Central memory CD8-positive, alpha-beta T cell (primary cell): ENCODE results near the gene TMEM117.

Experiments used
- ATAC-seq: fragments of 150-1000 bp; cut with Tn5 transposase; replicated peaks from 2 replicates; pipeline ENCODE4 v1.10.0; 2022; ENCODE audit warnings: mild to moderate bottlenecking, moderate FRiP score, moderate number of reproducible peaks; ENCODE audit not compliant: poor library complexity, severe bottlenecking; ENCODE audit errors: extremely low read depth
- DNase-seq, 2 donors: peaks; one replicate each; pipeline ENCODE4 v3.0.0; 2021; ENCODE audit warnings: low spot score in 2 of 2
- H3K27ac Mint-ChIP-seq: one replicate; pipeline ENCODE4 v1.8.0; 2022; ENCODE audit warnings: low read depth, mild to moderate bottlenecking, moderate library complexity, mixed read lengths
- H3K27me3 Mint-ChIP-seq: one replicate; pipeline ENCODE4 v1.8.0; 2022; ENCODE audit warnings: mixed read lengths
- H3K36me3 Mint-ChIP-seq: one replicate; pipeline ENCODE4 v1.8.0; 2022; ENCODE audit warnings: mild to moderate bottlenecking, moderate library complexity, mixed read lengths; ENCODE audit not compliant: insufficient read depth
- H3K4me1 Mint-ChIP-seq: one replicate; pipeline ENCODE4 v1.8.0; 2022; ENCODE audit warnings: mixed read lengths
- H3K4me3 Mint-ChIP-seq: one replicate; pipeline ENCODE4 v1.8.0; 2022; ENCODE audit warnings: mild to moderate bottlenecking, moderate library complexity, mixed read lengths
- H3K9me3 Mint-ChIP-seq: one replicate; pipeline ENCODE4 v1.8.0; 2022; ENCODE audit warnings: mixed read lengths

TMEM117 gene

DNA sequence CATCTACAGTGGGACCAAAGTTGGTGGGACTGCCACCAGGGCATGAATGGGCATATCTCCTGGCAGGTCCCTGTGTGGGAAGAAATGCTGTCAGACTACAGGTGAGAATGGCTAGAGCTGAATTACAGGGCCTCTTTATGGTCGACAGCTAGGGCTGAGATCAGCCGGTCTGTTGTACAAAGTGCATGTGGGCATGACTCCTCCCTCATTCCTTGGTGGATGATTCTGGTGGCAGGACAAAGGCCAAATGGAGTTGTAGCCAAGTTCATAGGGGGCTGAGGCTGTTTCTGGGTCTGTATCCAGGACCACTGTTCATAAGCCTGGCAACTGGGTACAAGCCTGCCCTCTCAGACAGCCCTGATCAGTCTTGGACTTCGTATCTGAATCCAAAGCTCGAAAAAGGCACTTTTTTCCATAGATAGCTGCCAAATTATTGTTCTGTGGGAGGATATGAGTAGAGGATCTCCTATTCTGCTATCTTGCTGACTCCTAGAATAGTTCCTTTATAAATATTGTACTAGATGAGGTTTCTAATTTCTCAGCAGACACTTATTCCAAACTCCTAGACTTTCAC is 460.8 kb downstream of the TMEM117 start:
- H3K9me3 Mint-ChIP-seq = peaks cover 8% of the 10 kb centered on the region
- H3K27ac Mint-ChIP-seq = no peak overlapping the region
- H3K4me1 Mint-ChIP-seq = no peaks in the 10 kb centered on the region
- ATAC-seq (no peak), DNase-seq (no peak)
- H3K27me3 Mint-ChIP-seq = no peaks in the 10 kb centered on the region
- no peaks in the 10 kb centered on the region for H3K36me3 Mint-ChIP-seq
- no peak overlapping the region for H3K4me3 Mint-ChIP-seq

DNA sequence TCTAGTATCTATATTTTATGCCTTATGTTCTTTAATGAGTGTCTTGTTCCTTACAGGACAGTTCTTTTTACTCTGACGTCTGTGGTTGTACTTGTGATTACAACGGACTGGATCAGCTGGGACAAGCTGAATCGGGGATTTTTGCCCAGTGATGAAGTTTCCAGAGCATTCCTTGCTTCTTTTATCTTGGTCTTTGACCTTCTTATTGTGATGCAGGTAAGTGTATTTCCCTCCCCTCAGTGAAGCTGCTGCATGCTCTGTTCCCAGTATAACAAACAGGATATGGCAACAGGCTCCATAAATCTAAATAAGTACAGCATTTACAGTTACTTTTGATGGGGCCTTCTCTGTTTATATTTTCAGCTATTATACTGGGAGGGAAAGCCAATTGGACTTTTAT is 463.6 kb downstream of the TMEM117 start:
- DNase-seq (no peak), ATAC-seq (no peak)
- H3K36me3 Mint-ChIP-seq = peaks cover 1% of the 10 kb centered on the region
- no peak overlapping the region for H3K27ac Mint-ChIP-seq
- no peaks in the 10 kb centered on the region for H3K4me1 Mint-ChIP-seq
- H3K9me3 Mint-ChIP-seq = peaks cover 8% of the 10 kb centered on the region
- no peaks in the 10 kb centered on the region for H3K27me3 Mint-ChIP-seq
- H3K4me3 Mint-ChIP-seq = no peak overlapping the region

DNA sequence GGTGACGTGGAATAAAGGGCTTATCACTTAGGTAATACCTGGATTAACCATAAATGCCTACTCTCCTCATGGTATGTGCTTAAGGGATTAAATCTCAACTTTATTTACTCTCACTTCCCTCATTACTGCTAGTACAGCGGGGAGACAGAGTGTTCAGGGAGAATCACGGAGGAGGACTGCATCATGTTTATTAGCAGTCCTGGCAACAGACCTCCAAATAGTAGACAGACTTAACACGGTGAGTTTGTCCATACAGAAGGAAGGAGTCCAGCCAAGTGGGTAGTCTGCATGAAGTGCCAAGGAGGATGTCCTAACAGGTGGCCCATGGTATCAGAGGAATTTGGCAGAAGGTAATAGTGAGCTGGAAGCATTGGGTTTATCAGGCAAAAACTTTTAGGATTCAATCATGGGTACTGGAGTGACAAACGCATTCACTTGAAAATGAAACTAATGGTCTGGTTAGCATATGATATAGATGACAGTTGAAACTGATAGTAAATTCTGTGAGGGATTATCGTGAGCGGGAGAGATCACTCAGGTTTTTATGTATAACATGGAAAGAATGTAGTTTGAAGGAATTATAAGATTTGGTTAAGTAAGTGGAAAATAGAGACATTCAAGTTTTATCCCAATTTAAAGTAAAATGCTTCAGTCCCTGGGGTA is 471.8 kb downstream of the TMEM117 start:
- Mint-ChIP-seq H3K9me3 (no peaks in the 10 kb centered on the region), H3K36me3 (peaks cover 3% of the 10 kb centered on the region), H3K27ac (no peak overlapping the region), H3K4me1 (no peaks in the 10 kb centered on the region), H3K27me3 (no peaks in the 10 kb centered on the region), H3K4me3 (no peak overlapping the region)
- no peak for ATAC-seq
- no peak for DNase-seq

DNA sequence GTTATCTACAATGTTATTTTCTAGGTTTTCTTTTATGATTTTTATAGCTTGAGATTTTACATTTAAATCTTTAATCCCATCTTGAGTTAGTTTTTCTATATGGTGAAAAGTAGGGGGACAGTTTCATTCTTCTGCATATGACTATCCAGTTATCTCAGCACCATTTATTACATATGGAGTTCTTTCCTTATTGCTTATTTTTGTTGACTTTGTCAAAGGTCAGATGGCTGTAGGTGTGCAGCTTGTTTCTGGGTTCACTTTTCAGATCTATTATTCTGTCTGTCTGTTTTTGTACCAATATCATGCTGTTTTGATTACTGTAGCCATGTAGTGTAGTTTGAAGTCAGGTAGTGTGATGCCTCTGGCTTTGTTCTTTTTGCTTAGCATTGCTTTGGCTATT is 477.3 kb downstream of the TMEM117 start:
- Mint-ChIP-seq H3K36me3 (peaks cover 1% of the 10 kb centered on the region), H3K27ac (no peak overlapping the region), H3K4me3 (no peak overlapping the region), H3K27me3 (no peaks in the 10 kb centered on the region), H3K4me1 (no peaks in the 10 kb centered on the region), H3K9me3 (no peaks in the 10 kb centered on the region)
- no peak for DNase-seq
- ATAC-seq = no peak

DNA sequence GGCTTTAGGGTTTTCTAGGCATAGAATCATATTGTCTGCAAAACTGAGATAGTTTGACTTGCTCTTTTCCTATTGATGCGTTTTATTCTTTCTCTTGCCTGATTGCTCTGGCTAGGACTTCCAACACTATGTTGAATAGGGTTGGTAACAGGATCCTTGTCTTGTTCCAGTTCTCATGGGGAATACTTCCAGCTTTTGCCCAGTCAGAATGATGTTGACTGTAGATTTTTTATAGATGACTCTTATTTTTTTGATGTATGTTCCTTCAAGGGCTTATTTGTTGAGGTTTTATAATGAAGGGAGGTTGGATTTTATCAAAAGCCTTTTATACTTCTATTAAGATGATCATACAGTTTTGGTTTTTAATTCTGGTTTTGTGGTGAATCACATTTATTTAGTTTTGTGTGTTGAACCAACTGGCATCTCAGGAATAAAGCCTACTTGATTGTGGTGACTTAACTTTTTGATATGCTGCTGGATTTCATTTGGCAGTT is 478.2 kb downstream of the TMEM117 start:
- Mint-ChIP-seq H3K27me3 (no peaks in the 10 kb centered on the region), H3K4me3 (no peak overlapping the region), H3K36me3 (peaks cover 1% of the 10 kb centered on the region), H3K9me3 (no peaks in the 10 kb centered on the region), H3K4me1 (no peaks in the 10 kb centered on the region), H3K27ac (no peak overlapping the region)
- ATAC-seq (no peak), DNase-seq (no peak)

DNA sequence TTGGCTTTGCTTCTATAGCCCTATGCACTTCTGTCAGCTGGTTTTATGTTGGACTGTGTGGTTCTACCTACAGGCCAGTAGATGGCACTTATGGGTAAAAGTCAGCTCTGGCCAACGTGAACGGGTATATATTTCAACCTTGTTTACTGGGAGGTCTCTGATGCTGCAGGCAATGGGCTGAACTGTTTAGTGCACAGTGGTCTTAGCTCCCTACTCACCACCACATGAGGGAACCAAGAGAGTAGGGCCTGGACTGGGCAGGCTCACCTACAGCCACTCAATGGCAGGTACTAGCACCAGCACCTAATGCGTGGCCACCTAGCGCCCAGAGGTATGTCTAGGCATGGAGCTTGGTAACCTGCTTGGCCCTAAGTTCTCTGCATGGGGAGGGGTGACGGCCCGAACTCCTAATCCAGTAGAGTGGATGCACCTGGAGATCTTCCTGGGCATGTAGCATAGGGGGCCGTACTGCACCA is 481.8 kb downstream of the TMEM117 start:
- DNase-seq (no peak), ATAC-seq (no peak)
- H3K27me3 Mint-ChIP-seq = no peaks in the 10 kb centered on the region
- H3K36me3 Mint-ChIP-seq = no peaks in the 10 kb centered on the region
- no peak overlapping the region for H3K4me3 Mint-ChIP-seq
- H3K9me3 Mint-ChIP-seq = no peaks in the 10 kb centered on the region
- H3K4me1 Mint-ChIP-seq = no peaks in the 10 kb centered on the region
- H3K27ac Mint-ChIP-seq = no peak overlapping the region

DNA sequence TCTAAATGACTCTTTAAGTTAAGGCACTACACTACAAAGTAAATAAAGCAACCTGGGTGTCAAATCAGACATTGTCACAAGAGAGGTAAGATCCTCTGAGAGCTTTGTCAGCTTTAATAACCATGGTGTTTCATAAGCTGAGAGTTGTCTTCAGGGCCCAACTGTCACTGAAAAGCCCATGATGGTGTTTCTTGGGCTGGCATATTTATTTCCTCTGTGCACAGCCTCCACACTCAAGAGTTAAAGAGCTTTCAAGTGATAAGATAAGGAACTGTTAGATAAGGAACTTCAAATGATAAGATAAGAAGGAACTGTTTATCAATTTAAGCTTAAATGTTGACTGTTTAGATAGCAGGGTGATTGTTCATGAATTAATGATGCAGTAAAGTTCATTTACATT is 495.4 kb downstream of the TMEM117 start:
- Mint-ChIP-seq H3K4me1 (no peaks in the 10 kb centered on the region), H3K4me3 (no peak overlapping the region), H3K27ac (no peak overlapping the region), H3K9me3 (peaks cover 5% of the 10 kb centered on the region), H3K27me3 (no peaks in the 10 kb centered on the region), H3K36me3 (no peaks in the 10 kb centered on the region)
- DNase-seq (no peak), ATAC-seq (no peak)

DNA sequence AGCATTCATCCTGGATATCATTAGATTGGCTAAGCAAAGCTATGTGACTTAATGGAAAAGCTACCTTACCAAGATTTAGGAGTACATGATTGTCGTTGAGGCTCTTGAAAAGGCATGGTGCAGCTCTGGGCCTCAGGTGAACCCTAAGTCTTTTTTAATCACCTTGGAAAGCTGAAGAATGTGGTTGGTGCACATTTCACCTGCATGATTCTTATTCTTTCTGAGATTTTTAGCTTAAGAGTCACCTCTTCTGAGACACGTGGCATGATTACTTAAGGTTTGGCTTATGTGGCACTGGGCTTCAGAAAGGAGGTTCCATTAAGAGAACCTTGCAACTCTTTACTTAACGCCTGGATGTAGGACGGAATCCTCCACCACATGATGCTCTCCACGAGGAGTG is 498.5 kb downstream of the TMEM117 start:
- DNase-seq (no peak), ATAC-seq (no peak)
- Mint-ChIP-seq H3K9me3 (peaks cover 5% of the 10 kb centered on the region), H3K36me3 (no peaks in the 10 kb centered on the region), H3K27ac (no peak overlapping the region), H3K4me1 (no peaks in the 10 kb centered on the region), H3K4me3 (no peak overlapping the region), H3K27me3 (no peaks in the 10 kb centered on the region)

DNA sequence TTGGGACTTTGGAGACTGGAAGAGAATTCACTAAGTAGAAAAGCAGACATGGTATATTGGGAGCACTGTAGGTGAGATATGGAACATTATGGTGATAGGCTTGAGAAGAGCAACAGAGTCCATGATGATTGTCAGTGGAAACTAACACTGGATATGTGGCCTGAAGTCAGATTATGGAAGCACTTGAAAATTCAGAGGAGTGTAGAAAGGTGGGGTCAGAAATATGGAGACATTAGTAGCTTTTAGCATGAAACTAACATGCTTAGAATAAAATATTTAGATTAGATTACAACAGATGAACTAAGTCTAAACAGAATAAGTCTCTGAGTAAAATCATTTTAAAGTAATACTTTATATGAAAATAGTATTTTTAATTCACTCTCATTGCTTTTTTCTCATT is 499.1 kb downstream of the TMEM117 start:
- Mint-ChIP-seq H3K4me3 (no peak overlapping the region), H3K36me3 (no peaks in the 10 kb centered on the region), H3K9me3 (peaks cover 5% of the 10 kb centered on the region), H3K27ac (no peak overlapping the region), H3K4me1 (no peaks in the 10 kb centered on the region), H3K27me3 (no peaks in the 10 kb centered on the region)
- ATAC-seq (no peak), DNase-seq (no peak)

DNA sequence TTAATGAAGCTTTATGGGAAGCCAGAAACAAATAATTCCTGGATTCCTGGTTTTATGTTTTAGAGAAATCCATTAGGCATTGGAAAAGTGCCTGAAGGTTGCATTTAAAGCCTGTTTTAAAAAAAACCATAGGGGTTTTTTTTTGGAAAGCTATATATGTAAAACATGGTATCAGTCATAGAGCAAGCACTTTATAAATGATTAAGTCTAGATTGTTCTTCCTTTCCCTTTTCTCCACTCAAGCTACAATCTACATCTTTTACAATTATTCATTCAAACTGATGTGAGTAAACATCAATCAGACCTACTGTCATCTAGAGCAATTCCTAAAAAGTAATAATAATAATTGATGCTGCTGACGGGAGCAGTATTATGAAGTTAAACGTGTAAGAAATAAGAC is 500.7 kb downstream of the TMEM117 start:
- H3K27me3 Mint-ChIP-seq = no peaks in the 10 kb centered on the region
- DNase-seq (no peak), ATAC-seq (no peak)
- H3K9me3 Mint-ChIP-seq = peaks cover 5% of the 10 kb centered on the region
- H3K4me3 Mint-ChIP-seq = no peak overlapping the region
- H3K36me3 Mint-ChIP-seq = no peaks in the 10 kb centered on the region
- H3K27ac Mint-ChIP-seq = no peak overlapping the region
- H3K4me1 Mint-ChIP-seq = no peaks in the 10 kb centered on the region

DNA sequence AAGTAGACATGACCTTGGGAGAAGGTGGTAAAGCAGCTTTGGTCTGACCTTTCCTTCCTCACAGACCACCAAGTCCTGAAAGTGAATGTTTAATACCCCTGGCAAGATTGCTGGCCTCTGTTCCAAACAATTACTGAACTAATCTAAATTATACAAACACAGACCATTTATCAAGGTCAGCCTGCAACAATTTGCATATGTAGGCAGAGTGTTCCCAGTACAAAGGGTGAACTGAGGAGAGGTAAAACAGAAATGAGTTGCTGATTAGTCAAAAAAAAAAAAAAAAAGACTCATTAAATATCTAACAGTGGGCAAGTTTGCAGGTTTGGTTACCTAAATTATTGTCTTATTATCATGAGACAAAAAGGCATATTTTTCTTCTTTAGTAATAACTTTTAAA is 506.5 kb downstream of the TMEM117 start:
- H3K27ac Mint-ChIP-seq = no peak overlapping the region

DNA sequence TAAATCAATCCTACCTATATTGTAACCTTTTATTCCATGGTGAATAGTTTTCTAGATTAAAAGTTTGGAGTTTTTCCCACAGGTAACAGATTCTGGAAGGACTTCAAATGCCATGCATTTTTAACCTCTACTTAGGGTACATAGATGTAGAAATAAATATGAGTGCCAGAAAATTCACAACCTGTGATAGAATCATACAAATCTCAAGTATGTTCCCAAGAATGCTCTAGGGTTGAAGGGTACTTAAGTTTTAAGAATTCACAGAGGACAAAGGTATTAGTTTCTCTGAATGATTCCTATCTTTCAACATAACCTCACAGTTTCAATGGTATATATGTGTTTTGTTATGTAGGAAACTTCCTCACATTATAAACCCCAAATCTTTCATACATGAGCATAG is 511.3 kb downstream of the TMEM117 start:
- H3K4me3 Mint-ChIP-seq = no peak overlapping the region
- no peaks in the 10 kb centered on the region for H3K9me3 Mint-ChIP-seq
- H3K36me3 Mint-ChIP-seq = no peaks in the 10 kb centered on the region
- H3K27me3 Mint-ChIP-seq = no peaks in the 10 kb centered on the region
- H3K4me1 Mint-ChIP-seq = no peaks in the 10 kb centered on the region
- ATAC-seq (no peak), DNase-seq (no peak)
- no peak overlapping the region for H3K27ac Mint-ChIP-seq

More for the DNA sequence above, 506.5 kb downstream of the TMEM117 start:
- no peaks in the 10 kb centered on the region for H3K4me1 Mint-ChIP-seq
- no peaks in the 10 kb centered on the region for H3K9me3 Mint-ChIP-seq
- H3K4me3 Mint-ChIP-seq = no peak overlapping the region
- ATAC-seq (no peak), DNase-seq (no peak)
- no peaks in the 10 kb centered on the region for H3K36me3 Mint-ChIP-seq
- H3K27me3 Mint-ChIP-seq = no peaks in the 10 kb centered on the region

DNA sequence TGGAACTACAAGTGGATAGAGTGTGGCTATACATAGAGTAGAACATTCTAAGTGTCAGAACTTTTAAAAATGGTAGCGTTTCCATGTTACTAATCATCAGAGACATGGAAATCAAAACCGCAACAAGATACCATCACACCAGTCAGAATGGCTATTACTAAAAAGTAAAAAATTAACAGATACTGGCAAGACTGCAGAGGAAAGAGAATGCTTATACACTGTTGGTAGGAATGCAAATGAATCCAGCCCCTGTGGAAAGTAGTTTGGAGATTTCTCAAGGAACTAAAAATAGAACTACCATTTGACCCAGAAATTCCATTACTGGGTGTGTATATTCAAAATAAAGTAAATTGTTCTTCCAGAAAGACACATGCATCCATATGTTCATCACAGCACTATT is 521.6 kb downstream of the TMEM117 start:
- no peaks in the 10 kb centered on the region for H3K4me1 Mint-ChIP-seq

More for the DNA sequence above, 521.6 kb downstream of the TMEM117 start:
- H3K9me3 Mint-ChIP-seq = peaks cover 6% of the 10 kb centered on the region
- DNase-seq (no peak), ATAC-seq (no peak)
- H3K27ac Mint-ChIP-seq = no peak overlapping the region
- no peaks in the 10 kb centered on the region for H3K27me3 Mint-ChIP-seq
- no peaks in the 10 kb centered on the region for H3K36me3 Mint-ChIP-seq
- no peak overlapping the region for H3K4me3 Mint-ChIP-seq
